ENCODE data around the gene TIMP3.

TIMP3 gene

DNA sequence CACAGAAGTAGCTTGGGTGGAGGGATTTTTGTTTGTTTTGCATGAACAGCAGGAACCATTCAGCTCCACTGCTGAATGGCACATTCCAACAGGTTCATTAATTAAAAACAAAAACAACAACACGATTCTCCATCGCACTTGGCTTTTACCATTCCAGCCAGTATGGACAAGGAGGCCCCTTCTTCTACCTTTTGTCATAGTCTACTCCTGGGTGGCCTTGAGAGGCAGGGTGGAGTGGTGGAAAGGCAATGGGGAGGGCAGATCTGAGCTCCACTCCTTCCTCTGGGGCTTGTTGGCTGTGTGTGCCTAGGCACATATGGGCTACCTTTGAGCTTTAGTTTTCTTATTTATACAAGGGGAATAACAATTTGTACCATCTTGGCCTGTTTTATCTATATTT, 4.8 kb downstream of the TIMP3 start:
- DNase-seq (ENCODE audit: low read depth, low spot score) = no peak
- TF ChIP-seq, protein P1, sequence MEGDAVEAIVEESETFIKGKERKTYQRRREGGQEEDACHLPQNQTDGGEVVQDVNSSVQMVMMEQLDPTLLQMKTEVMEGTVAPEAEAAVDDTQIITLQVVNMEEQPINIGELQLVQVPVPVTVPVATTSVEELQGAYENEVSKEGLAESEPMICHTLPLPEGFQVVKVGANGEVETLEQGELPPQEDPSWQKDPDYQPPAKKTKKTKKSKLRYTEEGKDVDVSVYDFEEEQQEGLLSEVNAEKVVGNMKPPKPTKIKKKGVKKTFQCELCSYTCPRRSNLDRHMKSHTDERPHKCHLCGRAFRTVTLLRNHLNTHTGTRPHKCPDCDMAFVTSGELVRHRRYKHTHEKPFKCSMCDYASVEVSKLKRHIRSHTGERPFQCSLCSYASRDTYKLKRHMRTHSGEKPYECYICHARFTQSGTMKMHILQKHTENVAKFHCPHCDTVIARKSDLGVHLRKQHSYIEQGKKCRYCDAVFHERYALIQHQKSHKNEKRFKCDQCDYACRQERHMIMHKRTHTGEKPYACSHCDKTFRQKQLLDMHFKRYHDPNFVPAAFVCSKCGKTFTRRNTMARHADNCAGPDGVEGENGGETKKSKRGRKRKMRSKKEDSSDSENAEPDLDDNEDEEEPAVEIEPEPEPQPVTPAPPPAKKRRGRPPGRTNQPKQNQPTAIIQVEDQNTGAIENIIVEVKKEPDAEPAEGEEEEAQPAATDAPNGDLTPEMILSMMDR (IDR thresholded peaks at IDR 0.05; ENCODE audit: low read depth, low read length) = no peak
- in situ Hi-C loops (cut with HindIII; ENCODE audit: low sequenced_read_pairs) = no loop called here
- H3K4me3 ChIP-seq (ENCODE audit: low read depth, low read length) = no peak overlapping the region

DNA sequence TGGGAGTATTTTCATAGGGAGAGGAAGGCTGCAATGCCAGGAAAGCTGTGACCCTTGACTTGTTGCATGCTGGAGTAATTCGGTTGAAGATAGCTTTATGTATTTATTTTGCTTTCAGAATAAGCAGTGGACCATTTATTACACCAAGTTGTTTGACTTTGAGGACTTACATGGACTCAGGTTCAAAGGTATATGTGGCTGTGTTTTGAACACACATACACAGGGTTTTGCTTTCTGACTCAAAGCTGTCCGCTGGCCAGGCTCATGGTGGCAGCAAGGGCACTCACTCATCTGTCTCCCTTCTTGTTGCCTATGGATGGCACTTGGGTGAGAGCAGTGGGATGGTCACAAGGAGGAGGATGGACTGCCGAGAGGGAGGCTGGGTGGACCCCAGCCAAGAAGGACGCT, 6.5 kb downstream of the TIMP3 start:
- TF ChIP-seq, protein P1 (IDR thresholded peaks at IDR 0.05; ENCODE audit: low read depth, low read length) = no peak
- no peak for DNase-seq (ENCODE audit: low read depth, low spot score)
- no peak overlapping the region for H3K4me3 ChIP-seq (ENCODE audit: low read depth, low read length)
- in situ Hi-C loops (cut with HindIII; ENCODE audit: low sequenced_read_pairs) = no loop called here

DNA sequence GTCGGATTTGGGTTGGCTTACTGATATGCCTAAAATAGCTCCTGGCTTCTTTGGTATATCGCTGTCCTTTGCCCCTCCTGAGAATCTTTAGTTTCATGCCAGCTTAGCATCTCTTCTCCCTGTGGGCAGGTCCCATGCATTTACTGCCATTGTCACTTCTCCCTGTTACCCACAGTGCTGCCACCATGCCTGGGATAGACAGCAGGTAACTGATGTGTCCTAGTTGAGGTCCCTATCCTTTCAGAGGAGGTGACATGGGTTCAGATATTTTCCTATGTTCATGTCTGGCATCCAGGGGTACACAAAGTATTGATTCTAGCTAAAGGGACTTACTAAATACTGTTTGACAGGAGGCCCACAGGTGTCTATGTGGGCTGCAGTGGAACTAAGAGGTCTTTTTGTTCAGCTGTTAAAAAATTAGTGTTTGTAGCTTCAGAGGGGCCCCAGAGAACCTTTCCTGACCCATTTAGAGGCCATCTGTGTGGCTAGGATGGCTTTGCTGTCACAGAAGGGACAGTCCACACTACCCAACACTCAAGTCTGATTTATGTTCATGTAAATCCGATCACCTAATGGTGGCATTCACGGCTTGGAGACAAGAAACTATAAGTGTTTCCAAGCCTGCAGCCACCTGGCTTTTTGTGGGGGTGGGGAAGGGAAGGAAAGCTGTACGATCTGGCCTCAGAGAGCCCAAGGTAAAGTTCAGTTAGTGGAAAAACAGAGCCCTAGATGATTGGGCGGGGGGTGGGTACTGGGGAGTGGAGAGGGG, 8.5 kb downstream of the TIMP3 start:
- no peak for DNase-seq (ENCODE audit: low read depth, low spot score)
- no peak overlapping the region for H3K4me3 ChIP-seq (ENCODE audit: low read depth, low read length)
- TF ChIP-seq, protein P1 (IDR thresholded peaks at IDR 0.05; ENCODE audit: low read depth, low read length) = no peak
- in situ Hi-C loops (cut with HindIII; ENCODE audit: low sequenced_read_pairs) = no loop called here

DNA sequence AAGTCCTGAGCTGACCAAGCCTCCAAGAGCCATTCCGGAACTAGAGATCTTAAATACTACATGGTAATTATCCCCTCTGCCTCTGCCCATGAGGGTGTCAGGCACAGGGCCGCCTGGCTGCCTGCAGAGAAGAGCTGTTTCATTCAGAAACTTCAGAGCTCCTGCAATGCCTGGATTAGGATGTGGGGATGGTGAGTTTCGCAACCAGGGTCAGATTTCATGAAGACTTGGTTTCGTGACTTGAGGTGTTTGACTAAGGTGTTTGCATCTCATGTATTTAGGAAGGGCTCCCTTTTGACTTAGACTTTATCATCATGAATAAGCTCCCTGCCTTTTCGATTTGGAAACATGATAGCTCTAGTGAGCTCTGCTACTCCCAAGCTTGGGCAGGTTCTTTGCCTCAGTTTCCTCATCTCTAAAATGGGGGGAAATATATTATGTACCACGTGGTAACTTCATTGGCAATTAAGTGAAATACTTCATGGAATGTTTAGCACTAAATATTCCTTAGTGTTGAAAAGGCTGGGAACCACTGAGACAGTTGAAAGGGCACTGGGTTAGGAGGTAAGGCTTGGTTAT, 9.1 kb downstream of the TIMP3 start:
- no peak for DNase-seq (ENCODE audit: low read depth, low spot score)
- in situ Hi-C loops (cut with HindIII; ENCODE audit: low sequenced_read_pairs) = no loop called here
- TF ChIP-seq, protein P1 (IDR thresholded peaks at IDR 0.05; ENCODE audit: low read depth, low read length) = no peak
- no peak overlapping the region for H3K4me3 ChIP-seq (ENCODE audit: low read depth, low read length)

DNA sequence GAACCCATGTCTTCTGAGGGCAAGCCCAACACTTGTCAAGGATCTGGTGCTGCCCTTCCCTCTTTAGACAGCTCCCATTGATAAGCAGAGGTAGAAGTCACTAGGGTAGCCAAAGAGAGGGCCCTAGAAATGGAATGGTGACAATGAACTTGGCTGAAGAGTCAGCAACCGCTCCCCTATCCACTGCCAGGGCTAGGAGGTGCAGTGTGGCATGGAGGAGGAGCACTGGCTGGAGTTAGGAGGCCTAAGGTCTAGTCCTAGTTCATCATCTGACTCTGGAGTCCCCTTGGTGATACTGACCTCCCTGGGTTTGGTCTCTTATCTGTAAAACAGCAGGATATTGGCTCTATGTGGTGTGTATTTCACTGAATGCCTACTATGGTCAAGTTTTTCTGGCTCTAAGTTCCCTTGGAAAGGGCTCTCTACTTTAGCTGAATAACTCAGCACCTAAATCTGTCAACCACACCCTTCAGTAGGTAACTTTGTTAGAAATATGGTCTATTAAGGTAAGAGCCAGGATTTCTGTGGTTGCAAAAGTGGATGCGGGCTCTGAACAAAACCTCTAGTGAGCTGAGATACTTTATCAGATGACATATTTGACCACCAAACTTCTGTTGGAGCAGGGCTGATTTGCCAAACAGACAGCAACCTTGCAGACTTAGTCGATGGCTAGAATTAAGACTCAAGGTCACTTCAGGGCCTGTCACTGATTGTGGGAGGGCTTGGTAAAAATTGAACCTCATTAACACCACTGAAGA, 10.5 kb downstream of the TIMP3 start:
- TF ChIP-seq, protein P1 (IDR thresholded peaks at IDR 0.05; ENCODE audit: low read depth, low read length) = no peak
- H3K4me3 ChIP-seq (ENCODE audit: low read depth, low read length) = no peak overlapping the region
- in situ Hi-C loops (cut with HindIII; ENCODE audit: low sequenced_read_pairs) = no loop called here
- no peak for DNase-seq (ENCODE audit: low read depth, low spot score)

DNA sequence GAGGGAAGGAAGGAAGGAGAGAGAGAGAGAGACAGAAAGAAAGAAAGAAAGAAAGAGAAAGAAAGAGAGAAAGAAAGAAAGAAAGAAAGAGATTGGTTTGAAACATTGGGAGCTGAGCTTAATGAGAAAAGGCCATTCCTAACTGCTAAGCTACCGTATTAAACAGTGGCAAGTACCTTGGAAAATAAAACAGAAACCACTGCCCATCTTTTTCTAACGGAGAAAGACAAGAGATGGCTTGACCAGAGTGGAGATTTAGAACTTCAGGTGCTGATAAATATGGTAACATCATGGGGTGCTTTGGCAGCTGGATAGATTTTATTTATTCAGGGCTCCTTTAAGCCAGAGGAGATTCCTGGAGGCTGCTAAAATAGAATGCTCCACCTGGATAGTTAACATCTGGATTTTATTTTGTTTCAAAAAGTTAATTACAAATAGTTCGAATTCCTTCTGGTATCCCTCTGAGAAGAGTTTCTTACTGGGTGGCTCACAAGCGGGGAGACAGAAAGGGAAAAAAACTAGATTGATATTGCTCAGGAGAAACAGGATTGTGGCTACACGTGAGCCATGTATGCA, 12.9 kb downstream of the TIMP3 start:
- in situ Hi-C loops (cut with HindIII; ENCODE audit: low sequenced_read_pairs) = no loop called here
- no peak overlapping the region for H3K4me3 ChIP-seq (ENCODE audit: low read depth, low read length)
- DNase-seq (ENCODE audit: low read depth, low spot score) = no peak

More for the DNA sequence above, 12.9 kb downstream of the TIMP3 start:
- TF ChIP-seq, protein P1 (IDR thresholded peaks at IDR 0.05; ENCODE audit: low read depth, low read length) = no peak
